ENCODE results near the gene PDCL3. TPM values are rescaled to one million over a fixed set of nuclear protein-coding genes. Genes with fewer than 3 reads are reported as not detected.

PDCL3 gene
- 35.0 and 35.3 TPM in 2 replicates for total RNA-seq

- intact Hi-C loops (cut with micrococcal nuclease) = loop anchor here (1.0 to 10.0 kb wide), 16 partner anchors 9 to 1408 kb away; partner anchors contain the start of genes CHST10, CNOT11, LIPT1 and MITD1
Observed at GRCh38 chr2:100562613-100563406, at the start of gene PDCL3. Gene PDCL3, plus strand, starts transcription at chr2:100562993. Its CDS starts 75 bp downstream, at chr2:100563068.

DNA sequence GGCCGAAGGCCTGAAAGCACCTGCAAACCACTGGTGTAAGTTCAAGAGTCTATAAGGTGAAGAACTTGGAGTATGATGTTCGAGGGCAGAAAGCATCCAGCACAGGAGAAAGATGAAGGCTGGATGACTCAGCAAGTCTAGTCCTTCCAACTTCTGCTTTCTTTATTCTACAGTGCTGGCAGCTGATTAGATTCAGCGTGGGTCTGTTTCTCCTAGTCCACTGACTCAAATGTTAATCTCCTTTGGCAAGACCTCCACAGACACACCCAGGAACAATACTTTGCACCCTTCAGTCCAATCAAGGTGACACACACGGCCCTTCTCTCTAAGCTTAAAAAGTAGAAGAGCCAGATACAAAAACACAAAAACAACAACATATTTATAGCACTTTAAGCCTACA, 49.1 kb upstream of the PDCL3 start:
- intact Hi-C loops (cut with micrococcal nuclease) = no loop called here

GRCh38 chr2:100517556-100517955, 45.2 kb upstream of the PDCL3 start:
- intact Hi-C loops (cut with micrococcal nuclease) = no loop called here

DNA sequence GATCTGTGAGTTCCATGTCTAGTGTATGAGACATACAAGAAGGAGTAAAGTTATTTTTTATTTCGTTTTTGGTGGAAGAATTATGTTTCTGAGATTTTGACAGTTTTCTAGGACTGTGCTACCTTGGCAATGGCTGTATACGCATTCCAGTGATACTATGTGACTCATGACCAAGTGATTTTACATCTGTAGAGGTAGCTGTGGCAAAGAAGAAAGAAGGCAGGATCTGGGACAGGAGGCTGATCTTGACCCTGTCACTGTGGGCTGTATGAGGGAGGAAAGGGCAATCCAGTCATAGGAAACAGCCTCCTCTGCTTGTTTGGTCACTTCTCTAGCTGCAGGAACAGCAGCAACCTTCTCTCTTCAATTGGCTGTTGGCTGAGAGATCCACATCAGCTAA, 44.0 kb upstream of the PDCL3 start:
- intact Hi-C loops (cut with micrococcal nuclease) = no loop called here

DNA sequence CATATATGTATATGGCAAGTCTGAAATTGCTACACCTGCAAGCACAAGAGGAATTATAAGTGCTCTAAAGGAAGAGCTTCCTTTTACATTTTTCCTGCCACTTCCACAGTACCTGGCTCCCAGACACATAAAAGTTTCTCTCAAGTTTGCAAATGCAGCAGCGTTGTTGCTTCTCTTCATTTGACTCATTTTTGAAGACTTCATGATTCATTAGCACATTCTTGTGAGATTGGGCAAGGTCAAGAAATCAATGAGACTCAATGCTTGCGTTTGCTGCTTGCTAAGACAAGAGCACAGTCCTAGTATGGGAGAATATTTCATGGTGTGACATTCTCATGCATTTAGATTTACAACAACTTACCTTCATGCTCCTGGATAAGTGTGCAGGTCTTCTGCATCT, 42.6 kb upstream of the PDCL3 start:
- intact Hi-C loops (cut with micrococcal nuclease) = no loop called here

GRCh38 chr2:100522430-100522829, 40.4 kb upstream of the PDCL3 start:
- intact Hi-C loops (cut with micrococcal nuclease) = no loop called here

GRCh38 chr2:100524331-100524730, 38.5 kb upstream of the PDCL3 start:
- intact Hi-C loops (cut with micrococcal nuclease) = no loop called here

DNA sequence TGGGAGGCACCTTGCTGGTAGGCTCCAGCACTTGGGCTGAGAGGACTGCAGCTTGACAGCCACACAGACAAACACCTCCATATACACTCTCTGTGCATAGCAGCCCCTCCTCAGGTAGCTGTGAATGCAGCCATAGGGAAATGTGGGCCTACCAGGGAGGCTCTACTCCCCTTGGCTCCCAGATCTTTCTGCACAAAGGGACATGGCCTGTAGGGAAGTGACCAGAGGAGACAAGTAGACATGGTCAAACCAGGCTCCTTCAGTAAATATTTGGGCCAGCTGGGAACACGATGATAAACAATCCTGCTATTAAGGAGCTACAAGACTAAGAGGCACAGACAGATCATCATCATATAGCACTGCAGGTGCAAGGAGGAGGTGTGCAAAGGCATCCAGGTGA, 35.9 kb upstream of the PDCL3 start:
- intact Hi-C loops (cut with micrococcal nuclease) = no loop called here

GRCh38 chr2:100527440-100528015, 35.3 kb upstream of the PDCL3 start:
- intact Hi-C loops (cut with micrococcal nuclease) = no loop called here

DNA sequence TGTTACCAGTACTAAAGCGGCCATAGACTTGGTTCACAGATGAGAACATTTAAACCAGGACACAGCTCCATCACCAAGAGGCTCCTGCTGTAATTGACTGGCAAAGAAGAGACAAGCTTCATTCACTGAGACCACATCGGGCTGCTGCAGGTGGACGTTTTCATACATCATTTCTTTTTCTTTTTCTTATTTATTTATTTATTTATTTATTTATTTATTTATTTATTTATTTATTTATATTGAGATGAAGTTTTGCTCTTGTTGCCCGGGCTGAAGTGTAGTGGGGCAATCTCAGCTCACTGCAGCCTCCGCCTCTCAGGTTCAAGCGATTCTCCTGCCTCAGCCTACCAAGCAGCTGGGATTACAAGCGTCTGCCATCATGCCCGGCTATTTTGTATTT, 33.6 kb upstream of the PDCL3 start:
- intact Hi-C loops (cut with micrococcal nuclease) = no loop called here

GRCh38 chr2:100529900-100530299, 32.9 kb upstream of the PDCL3 start:
- intact Hi-C loops (cut with micrococcal nuclease) = no loop called here

- intact Hi-C loops (cut with micrococcal nuclease) = no loop called here
Observed at GRCh38 chr2:100535855-100536254, 26.9 kb upstream of the PDCL3 start.

DNA sequence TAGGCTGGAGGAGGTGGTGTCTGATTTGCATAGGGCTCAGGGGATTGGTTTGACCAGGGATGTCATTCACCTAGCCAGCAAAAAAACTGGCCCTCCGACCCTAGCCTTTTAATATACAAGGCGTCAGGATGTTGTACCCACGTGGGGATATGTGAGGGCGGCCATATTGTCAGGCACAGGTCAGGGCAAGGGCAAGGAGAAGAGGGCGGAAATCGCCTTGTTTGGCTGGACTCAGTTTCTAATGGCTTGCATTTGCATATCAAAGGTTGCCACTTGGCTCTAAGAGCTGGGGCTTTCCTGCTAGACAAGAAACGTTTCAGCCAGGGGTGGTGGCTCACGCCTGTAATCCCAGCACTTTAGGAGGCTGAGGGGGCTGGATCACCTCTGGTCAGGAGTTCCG, 24.9 kb upstream of the PDCL3 start:
- intact Hi-C loops (cut with micrococcal nuclease) = no loop called here

DNA sequence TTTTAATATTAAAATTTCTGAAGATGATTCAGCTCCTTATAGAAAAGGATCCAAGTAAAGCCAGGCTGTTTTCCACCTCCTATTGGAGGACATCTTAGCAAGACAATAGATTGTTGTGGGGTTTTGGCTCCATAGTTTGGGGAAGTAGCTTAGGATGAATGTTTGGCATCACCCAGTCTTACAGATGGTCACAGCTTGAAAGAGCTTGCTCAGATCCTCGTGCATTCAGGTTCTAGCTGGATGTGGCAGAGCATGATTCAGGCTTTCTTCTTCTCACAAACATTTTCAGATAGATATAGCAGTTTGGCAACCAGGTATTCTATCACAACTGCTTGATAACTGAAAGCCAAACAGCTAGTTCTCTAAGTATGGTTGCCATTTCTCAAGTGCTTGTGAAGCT, 23.6 kb upstream of the PDCL3 start:
- intact Hi-C loops (cut with micrococcal nuclease) = no loop called here

- intact Hi-C loops (cut with micrococcal nuclease) = no loop called here
Observed at GRCh38 chr2:100541404-100541803, 21.4 kb upstream of the PDCL3 start.

GRCh38 chr2:100542418-100542817, 20.4 kb upstream of the PDCL3 start:
- intact Hi-C loops (cut with micrococcal nuclease) = no loop called here

DNA sequence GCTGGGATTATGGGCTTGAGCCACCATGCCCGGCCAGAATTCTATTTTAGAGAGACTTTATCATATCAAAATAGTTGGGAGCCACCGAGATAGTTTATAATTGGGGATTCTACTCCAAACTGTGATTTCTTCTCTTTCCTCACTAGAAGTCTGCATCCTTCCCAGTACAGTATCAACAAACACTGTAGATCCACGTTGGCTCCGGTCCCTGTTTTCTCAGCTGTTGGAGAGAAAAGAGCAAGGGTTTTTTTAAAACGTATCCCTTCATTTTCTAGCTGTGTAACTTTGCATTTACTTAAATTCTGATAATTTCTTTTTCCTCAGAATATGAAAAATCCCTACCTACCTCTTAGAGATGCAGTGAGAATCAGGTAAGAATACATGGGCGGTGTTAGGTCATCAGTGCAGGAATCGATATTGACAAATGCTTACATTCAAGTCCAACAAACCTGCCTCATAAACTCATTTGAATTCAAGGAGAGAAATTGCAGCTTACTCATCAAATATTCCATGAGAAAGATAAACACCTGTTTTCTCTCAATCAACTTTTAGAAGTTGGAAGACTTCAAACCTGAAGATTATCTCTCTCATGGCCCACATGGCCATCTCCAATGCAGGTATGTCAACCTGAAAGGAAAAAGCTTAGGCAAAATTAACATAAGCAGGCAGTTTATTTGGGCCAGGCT, 17.7 kb upstream of the PDCL3 start:
- intact Hi-C loops (cut with micrococcal nuclease) = no loop called here

DNA sequence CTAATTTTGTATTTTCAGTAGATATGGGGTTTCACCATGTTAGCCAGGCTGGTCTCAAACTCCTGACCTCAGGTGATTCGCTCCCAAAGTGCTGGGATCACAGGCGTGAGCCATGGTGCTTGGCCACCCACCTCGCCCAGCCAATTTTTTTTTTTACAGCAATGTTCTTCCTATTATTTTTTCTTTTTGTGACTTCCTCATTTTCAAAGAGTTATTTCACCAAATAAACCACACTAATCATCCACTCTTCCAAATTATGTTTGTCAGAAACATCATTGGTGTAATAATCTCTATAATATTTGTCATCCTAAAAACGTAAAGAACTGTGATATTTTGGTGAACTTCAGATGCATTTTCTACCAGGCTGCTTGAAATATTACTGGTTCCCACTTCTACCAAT, 16.3 kb upstream of the PDCL3 start:
- intact Hi-C loops (cut with micrococcal nuclease) = no loop called here

DNA sequence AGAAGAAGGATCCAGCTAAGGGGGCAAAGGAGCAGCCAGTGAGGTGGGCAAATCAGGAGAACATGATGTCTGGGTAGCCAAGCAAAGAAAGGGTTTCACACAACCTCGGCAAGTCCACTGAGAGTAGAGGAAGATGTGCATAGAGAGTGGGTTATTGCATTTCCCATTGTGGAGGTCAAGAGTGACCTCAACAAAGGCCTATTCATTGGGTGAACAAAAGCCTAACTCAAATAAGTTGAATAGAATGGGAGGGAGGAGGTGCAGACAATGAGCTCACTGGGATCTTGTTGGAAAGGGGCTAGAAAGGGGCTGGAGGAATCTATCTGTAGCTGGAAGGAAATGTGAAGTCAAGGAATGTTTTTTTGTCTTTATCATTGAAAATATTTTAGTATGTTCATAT, 14.0 kb upstream of the PDCL3 start:
- intact Hi-C loops (cut with micrococcal nuclease) = no loop called here

GRCh38 chr2:100551303-100551702, 11.5 kb upstream of the PDCL3 start:
- intact Hi-C loops (cut with micrococcal nuclease) = loop anchor here (5.0 kb wide), 1 partner anchor 36 kb away; no protein-coding TSS in a partner anchor

DNA sequence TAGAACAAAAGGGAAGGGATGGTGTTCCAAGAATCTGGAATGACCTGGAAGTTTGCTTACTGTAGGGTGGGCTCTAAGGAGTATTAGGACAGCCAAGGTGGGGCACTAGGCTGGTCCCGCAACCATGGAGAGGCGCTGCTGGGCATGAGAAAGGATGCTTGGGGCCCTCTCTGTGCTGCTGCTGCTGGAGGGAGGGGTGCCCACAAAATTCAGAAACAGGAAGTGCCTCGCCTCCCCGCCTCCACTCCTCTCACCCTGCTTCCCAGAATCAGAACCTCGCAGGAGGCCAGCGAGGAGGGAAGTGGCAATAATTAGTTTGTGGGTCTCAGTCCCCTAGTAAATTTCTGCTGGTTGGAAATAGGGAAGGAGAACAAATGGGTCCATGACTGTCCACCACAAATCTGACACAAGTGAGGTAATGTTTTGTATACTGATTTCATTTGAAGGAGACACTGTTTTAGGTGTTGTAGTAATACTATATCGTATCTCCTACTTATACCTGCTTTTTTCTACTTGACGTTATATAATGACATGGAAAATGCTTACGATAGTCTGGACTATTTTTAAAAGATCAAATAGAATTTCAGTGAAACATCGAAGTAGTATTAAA, 7.9 kb upstream of the PDCL3 start:
- intact Hi-C loops (cut with micrococcal nuclease) = loop anchor here (1.0 to 5.0 kb wide), 2 partner anchors 7 to 32 kb away; partner anchors contain the start of gene PDCL3

DNA sequence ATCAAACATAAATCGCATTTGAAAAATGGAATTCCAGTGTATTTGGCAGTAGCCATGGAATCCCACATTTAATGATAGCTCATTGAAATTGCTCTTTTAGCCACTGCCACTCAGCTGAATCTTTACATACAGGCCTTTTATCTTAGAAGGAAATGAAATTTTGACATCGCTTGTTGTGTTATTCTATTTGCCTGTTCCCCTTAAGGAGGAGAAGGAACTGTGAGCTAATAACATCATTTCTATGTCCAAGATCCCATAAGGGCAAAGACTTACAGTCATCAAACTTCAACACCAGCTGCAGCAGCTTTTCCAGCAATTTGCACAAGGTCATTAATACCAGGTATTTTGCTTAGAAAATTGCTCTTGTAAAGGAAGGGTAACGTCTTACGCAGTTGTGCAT, 6.0 kb upstream of the PDCL3 start:
- intact Hi-C loops (cut with micrococcal nuclease) = no loop called here
